CD14-positive monocyte (primary cell): ENCODE results near the gene SGK1. TPM values are rescaled to one million over a fixed set of nuclear protein-coding genes. Genes with fewer than 3 reads are reported as not detected.
"Not testable (repeated sequence)": the region's sequence is repeated elsewhere in the genome, so short reads cannot be mapped to it uniquely, and the experiment has no call there.

Source experiments
- DNase-seq, 3 donors: peaks; one replicate each; pipeline ENCODE4 v3.0.0-alpha.2; 2011 to 2022
- H2AFZ ChIP-seq: 2 replicates; pipeline ENCODE4 v1.6.0; 2012; ENCODE audit warnings: mild to moderate bottlenecking, low read depth, low read length, inconsistent platforms; ENCODE audit not compliant: insufficient read depth, poor library complexity, severe bottlenecking
- H3K27ac ChIP-seq, 2 donors: 1 replicate in 1 of 2; 2 replicates in 1 of 2; pipeline ENCODE4 v1.5.1; 2012 to 2013; ENCODE audit warnings: low read length in 2 of 2, control low read depth in 1 of 2, inconsistent platforms in 1 of 2, low read depth in 1 of 2, mild to moderate bottlenecking in 1 of 2
- H3K27me3 ChIP-seq, 2 donors: one replicate each; pipeline versions ENCODE4 v1.6.0 to v1.6.1; 2011 to 2013; ENCODE audit warnings: low read length in 2 of 2; ENCODE audit not compliant: control insufficient read depth in 2 of 2, insufficient read depth in 2 of 2
- H3K36me3 ChIP-seq, 2 donors: replicated peaks in 1 of 2; 1 replicate in 1 of 2; 2 replicates in 1 of 2; pipeline versions ENCODE4 v1.5.1 to v1.6.1; 2012 to 2013; ENCODE audit warnings: low read length in 2 of 2, control low read depth in 1 of 2, inconsistent platforms in 1 of 2, mild to moderate bottlenecking in 1 of 2; ENCODE audit not compliant: insufficient read depth in 2 of 2, control insufficient read depth in 1 of 2
- H3K4me1 ChIP-seq, 2 donors: 1 replicate in 1 of 2; 2 replicates in 1 of 2; pipeline versions ENCODE4 v1.5.1 to v1.6.1; 2012 to 2013; ENCODE audit warnings: low read length in 2 of 2, control low read depth in 1 of 2, inconsistent platforms in 1 of 2, mild to moderate bottlenecking in 1 of 2, moderate library complexity in 1 of 2; ENCODE audit not compliant: insufficient read depth in 2 of 2, control insufficient read depth in 1 of 2
- H3K4me2 ChIP-seq: replicated peaks from 2 replicates; pipeline ENCODE3; 2012; ENCODE audit warnings: low read length, moderate library complexity, mild to moderate bottlenecking; ENCODE audit not compliant: poor library complexity, severe bottlenecking; ENCODE audit errors: extremely low read depth
- H3K4me3 ChIP-seq, 3 experiments: fragments of 200-600 bp in 1 of 3; sonication (generic) in 1 of 3; replicated peaks in 1 of 3; 1 replicate in 2 of 3; 2 replicates in 1 of 3; pipeline ENCODE4 v1.5.1; 2011 to 2013; ENCODE audit warnings: low read length in 3 of 3, mild to moderate bottlenecking in 3 of 3, control low read depth in 2 of 3, low read depth in 2 of 3, inconsistent platforms in 1 of 3, moderate library complexity in 1 of 3
- H3K79me2 ChIP-seq: 2 replicates; pipeline ENCODE4 v1.6.0; 2012; ENCODE audit warnings: mild to moderate bottlenecking, control low read depth, inconsistent platforms, low read length, moderate library complexity; ENCODE audit not compliant: insufficient read depth
- H3K9ac ChIP-seq: 2 replicates; pipeline ENCODE4 v1.6.0; 2017; ENCODE audit warnings: low read length, mild to moderate bottlenecking; ENCODE audit not compliant: insufficient read depth, poor library complexity, severe bottlenecking
- H3K9me3 ChIP-seq, 2 donors: replicated peaks in 1 of 2; 1 replicate in 1 of 2; 2 replicates in 1 of 2; pipeline versions ENCODE4 v1.5.1 to v1.6.1; 2012 to 2013; ENCODE audit warnings: low read length in 2 of 2, control low read depth in 1 of 2; ENCODE audit not compliant: control insufficient read depth in 1 of 2, insufficient read depth in 1 of 2
- H4K20me1 ChIP-seq: 2 replicates; pipeline ENCODE4 v1.6.0; 2012; ENCODE audit warnings: mild to moderate bottlenecking, low read length, control low read depth, moderate library complexity; ENCODE audit not compliant: insufficient read depth
- H3K27ac Mint-ChIP-seq, 7 donors: one replicate each; pipeline ENCODE4 v1.8.0; 2020; ENCODE audit warnings: mild to moderate bottlenecking in 7 of 7, mixed read lengths in 7 of 7, moderate library complexity in 6 of 7, inconsistent platforms in 2 of 7
- H3K27me3 Mint-ChIP-seq, 3 donors: one replicate each; pipeline ENCODE4 v1.8.0; 2021 to 2022; ENCODE audit warnings: low read depth in 3 of 3, mild to moderate bottlenecking in 3 of 3, mixed read lengths in 3 of 3, moderate library complexity in 3 of 3, inconsistent platforms in 1 of 3
- H3K36me3 Mint-ChIP-seq, 2 donors: one replicate each; pipeline ENCODE4 v1.8.0; 2020; ENCODE audit warnings: mixed read lengths in 2 of 2, inconsistent platforms in 1 of 2, mild to moderate bottlenecking in 1 of 2
- H3K4me1 Mint-ChIP-seq: one replicate; pipeline ENCODE4 v1.8.0; 2020; ENCODE audit warnings: mild to moderate bottlenecking, mixed read lengths
- H3K4me3 Mint-ChIP-seq, 2 donors: one replicate each; pipeline ENCODE4 v1.8.0; 2020; ENCODE audit warnings: mild to moderate bottlenecking in 2 of 2, mixed read lengths in 2 of 2, moderate library complexity in 1 of 2
- H3K9me3 Mint-ChIP-seq, 7 donors: one replicate each; pipeline ENCODE4 v1.8.0; 2020 to 2022; ENCODE audit warnings: mixed read lengths in 7 of 7, mild to moderate bottlenecking in 6 of 7, moderate library complexity in 6 of 7, inconsistent platforms in 2 of 7
- CTCF ChIP-seq: fragments of 200-600 bp; IDR thresholded peaks from one replicate; pipeline ENCODE4 v1.8.0; 2022; ENCODE audit warnings: antibody characterized with exemption, mild to moderate bottlenecking
- whole genome bisulfite sequencing: methylation state at CpG from one replicate; pipeline ENCODE4 v1.1.5; 2013; ENCODE audit warnings: missing lambda C conversion rate; ENCODE audit not compliant: insufficient coverage; 5-methylcytosine and 5-hydroxymethylcytosine counted together
- intact Hi-C, 2 donors: fragments of 100-400 bp; cut with micrococcal nuclease; formaldehyde crosslinking; loops; one replicate each; pipeline versions ENCODE4 v1.15.0 to v1.15.1; 2023
- polyA plus RNA-seq, 3 donors: library from polyadenylated mRNA; depleted of rRNA in 1 of 3; unstranded in 2 of 3; stranded (reverse) in 1 of 3; fragments of 300-500 nt in 2 of 3; fragments of >200 nt in 1 of 3; fragmentation: Illumina TruSeq in 2 of 3; gene quantifications; 1 replicate in 2 of 3; 2 replicates in 1 of 3; pipeline ENCODE4 v1.2.3, GENCODE V29; 2012 to 2021

The SGK1 gene
- polyA plus RNA-seq, 3 donors = 373 to 419 (median 407) TPM

DNA sequence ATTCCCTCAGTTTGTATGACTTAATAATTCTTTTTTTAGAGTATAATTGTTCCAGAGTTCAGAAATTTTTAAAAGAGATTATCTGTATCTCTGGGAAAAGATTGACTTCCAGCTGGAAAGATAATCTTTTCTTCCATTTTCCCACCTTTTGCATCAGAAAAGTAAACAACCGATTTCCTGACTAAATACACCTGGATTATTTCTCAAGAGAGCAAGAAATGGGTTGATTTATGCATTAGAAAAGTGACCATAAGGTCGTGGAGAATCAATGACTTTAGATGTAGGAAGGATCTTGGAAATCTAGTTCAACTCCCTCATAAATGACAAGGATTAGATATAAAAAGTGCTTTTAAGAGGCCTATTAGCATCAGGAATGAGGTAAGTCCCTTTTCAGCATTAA, 79.9 kb downstream of the SGK1 start:
- no peaks in the 10 kb centered on the region for H3K9me3 ChIP-seq
- DNase-seq = no peak
- no peak overlapping the region for H3K4me2 ChIP-seq
- H4K20me1 ChIP-seq = no peaks in the 10 kb centered on the region
- H3K27ac ChIP-seq = no peak overlapping the region
- H3K9me3 Mint-ChIP-seq = peaks cover 0 to 2% (median 0%) of the 10 kb centered on the region in 7 donors
- intact Hi-C loops = loop anchor here (5.0 to 10.0 kb wide), 2 partner anchors 49 to 187 kb away; no protein-coding TSS in a partner anchor
- H3K79me2 ChIP-seq = no peaks in the 10 kb centered on the region
- no peaks in the 10 kb centered on the region for H3K27me3 ChIP-seq
- H3K36me3 Mint-ChIP-seq = peaks cover 2 to 3% of the 10 kb centered on the region in 2 donors
- no peak overlapping the region for H3K4me3 ChIP-seq
- H3K27ac Mint-ChIP-seq = no peak overlapping the region
- WGBS = no CpG with 5 or more reads among the region's 2 CpGs
- H3K36me3 ChIP-seq = no peaks in the 10 kb centered on the region
- no peak overlapping the region for H3K9ac ChIP-seq
- peaks cover 56% of the 10 kb centered on the region for H3K4me1 Mint-ChIP-seq
- H3K4me1 ChIP-seq = peaks cover 58 to 75% of the 10 kb centered on the region in 2 donors
- H3K4me3 Mint-ChIP-seq = no peak overlapping the region
- peaks cover 0 to 5% (median 0%) of the 10 kb centered on the region in 3 donors for H3K27me3 Mint-ChIP-seq
- no peak for TF ChIP-seq CTCF
- H2AFZ ChIP-seq = no peak overlapping the region

- Histone ChIP-seq H3K79me2 (no peaks in the 10 kb centered on the region), H3K36me3 (no peaks in the 10 kb centered on the region), H3K9ac (peak overlapping the region; percentile 47), H2AFZ (no peak overlapping the region), H3K27ac (peak overlapping the region; percentile 90 to 96), H3K4me2 (peak overlapping the region; percentile 45), H3K4me3 (no peak overlapping the region), H3K4me1 (peaks cover 56 to 83% of the 10 kb centered on the region in 2 donors), H4K20me1 (no peaks in the 10 kb centered on the region), H3K9me3 (no peaks in the 10 kb centered on the region), H3K27me3 (no peaks in the 10 kb centered on the region)
- peak; percentile 81 to 94 (median 93) for DNase-seq
- peak overlapping the region; percentile 96 to 99 (median 98) for H3K27ac Mint-ChIP-seq
- no CpG with 5 or more reads among the region's 7 CpGs for WGBS
- no peak for TF ChIP-seq CTCF
- peaks cover 0 to 1% (median 0%) of the 10 kb centered on the region in 3 donors for H3K27me3 Mint-ChIP-seq
- peaks cover 0 to 2% of the 10 kb centered on the region in 2 donors for H3K36me3 Mint-ChIP-seq
- intact Hi-C loops = loop anchor here (5.0 to 10.0 kb wide), 2 partner anchors 51 to 189 kb away; no protein-coding TSS in a partner anchor
- peaks cover 0 to 2% (median 0%) of the 10 kb centered on the region in 7 donors for H3K9me3 Mint-ChIP-seq
- no peak overlapping the region for H3K4me3 Mint-ChIP-seq
- peaks cover 58% of the 10 kb centered on the region for H3K4me1 Mint-ChIP-seq
These were observed 81.8 kb downstream of the SGK1 start for GRCh38 chr6:134235937-134236751.

DNA sequence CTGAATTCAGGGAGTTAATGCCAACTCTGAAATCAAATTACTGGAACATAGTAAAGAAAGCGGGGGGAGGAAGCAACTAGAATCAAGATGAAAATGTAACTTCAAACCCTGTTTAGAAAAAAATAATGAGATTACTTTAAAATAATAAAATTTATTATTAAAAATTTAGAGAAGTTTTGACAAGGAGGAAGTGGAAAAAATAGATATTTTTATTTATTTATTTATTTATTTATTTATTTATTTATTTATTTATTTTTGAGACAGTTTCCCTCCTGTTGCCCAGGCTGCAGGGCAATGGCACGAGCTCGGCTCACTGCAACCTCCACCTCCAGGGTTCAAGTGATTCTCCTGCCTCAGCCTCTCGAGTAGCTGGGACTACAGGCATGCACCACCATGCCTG, 82.6 kb downstream of the SGK1 start:
- not testable (repeated sequence) for H3K79me2 ChIP-seq, H3K36me3 Mint-ChIP-seq, H3K27me3 Mint-ChIP-seq, H3K9me3 ChIP-seq, H3K4me3 Mint-ChIP-seq, H3K36me3 ChIP-seq, H3K27me3 ChIP-seq, H4K20me1 ChIP-seq, H3K9me3 Mint-ChIP-seq, DNase-seq, H3K4me3 ChIP-seq, H2AFZ ChIP-seq, H3K4me2 ChIP-seq
- Histone ChIP-seq H3K27ac (peak overlapping the region; percentile 90 to 96), H3K9ac (peak overlapping the region; percentile 47), H3K4me1 (peaks cover 57 to 84% of the 10 kb centered on the region in 2 donors)
- intact Hi-C loops = loop anchor here (5.0 to 10.0 kb wide), 2 partner anchors 52 to 189 kb away; no protein-coding TSS in a partner anchor
- Mint-ChIP-seq H3K27ac (peak overlapping the region; percentile 96 to 99 (median 98)), H3K4me1 (peaks cover 57% of the 10 kb centered on the region)
- no CpG with 5 or more reads among the region's 4 CpGs for WGBS
